Peyer's patch (tissue), 4 donors: ENCODE data around the gene CCDC198. TPM values are rescaled to one million over a fixed set of nuclear protein-coding genes. Genes with fewer than 3 reads are reported as not detected.

Experiments
- DNase-seq, 3 donors: peaks; one replicate each; pipeline ENCODE4 v3.0.0-alpha.2; 2017 to 2019
- H3K27ac ChIP-seq, 4 donors: fragments of 200-600 bp; sonication (generic); one replicate each; pipeline ENCODE4 v1.5.1; 2016 to 2019
- H3K27me3 ChIP-seq, 2 donors: fragments of 200-600 bp; sonication (generic); one replicate each; pipeline ENCODE4 v1.5.1; 2019
- H3K36me3 ChIP-seq, 3 donors: fragments of 200-600 bp; sonication (generic); one replicate each; pipeline ENCODE4 v1.5.1; 2016 to 2019
- H3K4me1 ChIP-seq, 4 donors: fragments of 200-600 bp; sonication (generic); one replicate each; pipeline ENCODE4 v1.5.1; 2016 to 2019
- H3K4me3 ChIP-seq, 4 donors: fragments of 200-600 bp; sonication (generic); 1 replicate in 3 of 4; 2 replicates in 1 of 4; pipeline ENCODE4 v1.5.1; 2016 to 2019; ENCODE audit warnings: mild to moderate bottlenecking in 1 of 4
- H3K9me3 ChIP-seq, 4 donors: fragments of 200-600 bp; sonication (generic); one replicate each; pipeline ENCODE4 v1.5.1; 2016 to 2019; ENCODE audit warnings: mild to moderate bottlenecking in 1 of 4
- CTCF ChIP-seq, 6 experiments: fragments of 450-650 bp in 4 of 6; fragments of 200-600 bp in 2 of 6; sonication (generic) in 1 of 6; IDR thresholded peaks; one replicate each; pipeline ENCODE4 v1.5.1; 2017 to 2019; ENCODE audit warnings: antibody characterized with exemption in 6 of 6, mild to moderate bottlenecking in 3 of 6, moderate library complexity in 1 of 6
- POLR2A ChIP-seq, 2 donors: fragments of 450-650 bp; IDR thresholded peaks; one replicate each; pipeline ENCODE4 v1.5.1; 2017; ENCODE audit warnings: antibody characterized with exemption in 2 of 2, mild to moderate bottlenecking in 2 of 2, moderate library complexity in 2 of 2
- total RNA-seq, 4 donors: library from RNA; depleted of rRNA; stranded (reverse); fragments of >200 nt; gene quantifications; one replicate each; pipeline ENCODE4 v1.1.0, GENCODE V29; 2016

CCDC198 gene
- total RNA-seq, 4 donors from 2014 or later, result not detected

GRCh38 chr14:57464008-57464730 lies 29.5 kb downstream of the CCDC198 start:
- Histone ChIP-seq H3K36me3 (no peaks in the 10 kb centered on the region), H3K27me3 (no peaks in the 10 kb centered on the region), H3K27ac (no peak overlapping the region), H3K4me3 (no peak overlapping the region), H3K9me3 (no peaks in the 10 kb centered on the region), H3K4me1 (no peaks in the 10 kb centered on the region)
- DNase-seq, result no peak
- TF ChIP-seq CTCF (IDR thresholded peaks at IDR 0.05), result no peak
- TF ChIP-seq POLR2A (IDR thresholded peaks at IDR 0.05), result no peak

GRCh38 chr14:57462551-57462950 lies 31.1 kb downstream of the CCDC198 start:
- no peaks in the 10 kb centered on the region for H3K9me3 ChIP-seq

GRCh38 chr14:57461777-57462320 lies 31.8 kb downstream of the CCDC198 start:
- TF ChIP-seq CTCF (IDR thresholded peaks at IDR 0.05) (no peak), POLR2A (IDR thresholded peaks at IDR 0.05) (no peak)
- Histone ChIP-seq H3K4me1 (no peaks in the 10 kb centered on the region), H3K36me3 (no peaks in the 10 kb centered on the region), H3K9me3 (no peaks in the 10 kb centered on the region), H3K27ac (no peak overlapping the region), H3K27me3 (no peaks in the 10 kb centered on the region), H3K4me3 (no peak overlapping the region)
- DNase-seq, result no peak

More at GRCh38 chr14:57462551-57462950, 31.1 kb downstream of the CCDC198 start:
- H3K4me1 ChIP-seq, result no peaks in the 10 kb centered on the region
- DNase-seq, result no peak
- no peak overlapping the region for H3K27ac ChIP-seq
- no peaks in the 10 kb centered on the region for H3K36me3 ChIP-seq
- TF ChIP-seq CTCF (IDR thresholded peaks at IDR 0.05) (no peak), POLR2A (IDR thresholded peaks at IDR 0.05) (no peak)
- H3K4me3 ChIP-seq, result no peak overlapping the region
- no peaks in the 10 kb centered on the region for H3K27me3 ChIP-seq

- no peaks in the 10 kb centered on the region for H3K4me1 ChIP-seq
- no peak for DNase-seq
- H3K27me3 ChIP-seq, result no peaks in the 10 kb centered on the region
- no peak overlapping the region for H3K4me3 ChIP-seq
- no peaks in the 10 kb centered on the region for H3K9me3 ChIP-seq
- TF ChIP-seq CTCF (IDR thresholded peaks at IDR 0.05) (no peak), POLR2A (IDR thresholded peaks at IDR 0.05) (no peak)
- no peaks in the 10 kb centered on the region for H3K36me3 ChIP-seq
- no peak overlapping the region for H3K27ac ChIP-seq
Observed at GRCh38 chr14:57435923-57436322, 57.7 kb downstream of the CCDC198 start.

- H3K27me3 ChIP-seq, result no peaks in the 10 kb centered on the region
- no peaks in the 10 kb centered on the region for H3K36me3 ChIP-seq
- no peak overlapping the region for H3K4me3 ChIP-seq
- H3K4me1 ChIP-seq, result no peaks in the 10 kb centered on the region
- H3K27ac ChIP-seq, result no peak overlapping the region
- no peak for DNase-seq
- no peaks in the 10 kb centered on the region for H3K9me3 ChIP-seq
- TF ChIP-seq POLR2A (IDR thresholded peaks at IDR 0.05) (no peak), CTCF (IDR thresholded peaks at IDR 0.05) (no peak)
Observed at GRCh38 chr14:57420986-57421385, 72.7 kb downstream of the CCDC198 start.
